PFSK-1 (cell line): Measurements from ENCODE around the gene TCF12.

ENCODE experiments used
- POLR2AphosphoS5 ChIP-seq: IDR thresholded peaks from 2 replicates; pipeline ENCODE4 v1.6.1; 2012; ENCODE audit warnings: low read depth, mild to moderate bottlenecking, control low read depth, low read length, moderate library complexity
- TAF1 ChIP-seq: IDR thresholded peaks from 2 replicates; pipeline ENCODE4 v1.6.1; 2012; ENCODE audit warnings: low read length, control low read depth, borderline replicate concordance; ENCODE audit not compliant: insufficient read depth

DNA sequence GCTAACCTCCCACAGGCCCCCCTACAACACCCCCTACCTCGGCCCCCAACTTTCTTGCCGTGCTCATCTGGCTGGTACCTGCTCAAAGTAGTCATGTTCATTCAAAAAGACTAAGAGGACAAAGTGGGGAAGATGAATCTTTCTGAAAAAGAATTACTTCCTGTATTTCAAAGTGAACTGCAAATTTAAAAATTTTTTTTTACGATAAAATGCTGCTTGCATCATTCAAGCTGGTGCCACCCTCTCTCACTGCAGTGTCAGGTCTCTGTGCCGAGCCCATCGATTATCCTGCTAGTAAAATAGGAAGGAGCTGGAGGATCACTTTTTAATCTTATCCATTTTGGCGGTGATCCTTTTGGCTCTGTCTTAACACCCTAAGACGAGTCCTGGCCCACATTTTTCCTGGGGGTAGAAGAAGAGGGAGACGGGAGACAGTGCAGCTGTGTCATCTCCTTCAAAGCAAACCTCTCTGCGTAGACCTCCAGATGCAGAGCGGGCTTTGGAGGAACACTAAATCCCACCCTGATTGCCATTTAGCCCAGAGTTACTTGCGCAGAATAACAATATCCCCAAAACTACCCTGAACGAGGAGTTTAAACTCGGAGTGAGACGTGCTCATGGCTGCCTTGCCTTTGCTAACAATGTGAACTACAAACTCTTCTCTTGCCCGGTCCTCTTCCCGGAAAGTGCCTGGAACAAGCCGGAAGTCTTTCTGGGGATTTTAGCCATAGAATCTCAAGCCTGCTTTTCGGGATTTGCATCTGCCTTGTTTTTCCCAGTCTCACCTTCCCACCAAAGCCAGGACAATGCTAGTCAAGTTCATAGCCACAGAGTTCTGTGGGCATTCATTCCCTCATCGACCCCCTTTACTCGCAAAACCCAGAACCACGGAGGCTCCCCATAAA is 391.7 kb downstream of the TCF12 start:
- no peak for TF ChIP-seq TAF1
- no peak for TF ChIP-seq POLR2AphosphoS5
